Activated CD4-positive, CD25-positive, alpha-beta regulatory T cell treated with anti-CD3 and anti-CD28 coated beads, Interleukin-2, amount 50 U/mL, for 16 hours (primary cell): ENCODE measurements around the gene CABLES2.
"Not testable (repeated sequence)": the region's sequence is repeated elsewhere in the genome, so short reads cannot be mapped to it uniquely, and the experiment has no call there.

ENCODE experiments used
- DNase-seq: peaks from one replicate; pipeline ENCODE4 v3.0.0-alpha.2; 2020; ENCODE audit warnings: low read depth, low spot score

Gene CABLES2

GRCh38 chr20:62390317-62391164 is 16.5 kb downstream of the CABLES2 start:
- DNase-seq: no peak

- DNase-seq: no peak
Observed at GRCh38 chr20:62389601-62390087, 17.4 kb downstream of the CABLES2 start.

GRCh38 chr20:62388839-62389600 is 18.1 kb downstream of the CABLES2 start:
- DNase-seq: no peak

- DNase-seq: no peak
Observed at GRCh38 chr20:62387933-62388635, 19.0 kb downstream of the CABLES2 start.

- DNase-seq: no peak
Observed at GRCh38 chr20:62387219-62387913, 19.7 kb downstream of the CABLES2 start.

DNA sequence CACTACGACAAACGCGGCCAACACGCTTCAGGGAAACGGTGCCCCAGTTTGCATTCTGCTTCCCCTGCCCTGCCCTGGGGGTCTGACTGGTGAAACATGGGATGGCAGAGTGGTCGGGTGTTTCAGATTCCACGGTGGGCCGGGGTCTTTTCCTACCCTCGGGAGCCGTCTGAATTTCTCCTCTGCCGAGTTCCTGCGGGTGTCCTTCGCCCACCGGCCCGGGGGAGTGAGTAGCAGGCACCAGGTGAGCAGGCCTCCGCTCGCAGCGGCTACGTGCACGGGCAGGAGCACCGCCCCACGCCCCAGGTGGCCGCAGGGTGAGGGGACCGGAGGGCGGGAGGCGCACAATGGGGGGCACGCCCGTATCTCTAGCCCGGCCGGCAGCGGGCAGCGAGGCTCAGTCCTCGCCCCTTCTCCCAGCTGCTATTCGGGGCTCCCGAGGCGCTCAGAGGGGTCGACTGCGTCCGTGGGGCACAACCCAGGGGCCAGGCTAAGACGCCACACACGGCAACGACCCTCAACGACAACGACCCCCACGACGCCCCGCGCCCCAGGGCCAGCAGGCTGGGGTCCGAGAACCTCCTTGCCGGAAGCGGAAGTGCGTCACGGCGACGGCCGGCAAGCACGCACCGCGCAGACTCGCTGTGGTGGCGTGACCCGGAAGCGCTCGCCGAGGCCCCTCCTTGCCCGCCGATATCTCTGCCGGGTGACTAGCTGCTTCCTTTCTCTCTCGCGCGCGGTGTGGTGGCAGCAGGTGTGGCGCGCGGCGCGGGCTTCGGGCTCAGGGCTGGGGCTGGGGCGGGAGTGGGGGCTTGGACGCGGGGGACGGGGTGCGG is 20.5 kb downstream of the CABLES2 start, which contains the start of gene RPS21:
Gene RPS21, plus strand, starts transcription at position 721 of the 836 bp plus-strand sequence. CDS start 236 bp downstream, outside the sequence.
- peak; percentile 88 for DNase-seq

- peak; percentile 48 for DNase-seq
Observed at GRCh38 chr20:62382306-62383198, 24.5 kb downstream of the CABLES2 start.

- no peak for DNase-seq
Observed at GRCh38 chr20:62381842-62382241, 25.2 kb downstream of the CABLES2 start.

DNA sequence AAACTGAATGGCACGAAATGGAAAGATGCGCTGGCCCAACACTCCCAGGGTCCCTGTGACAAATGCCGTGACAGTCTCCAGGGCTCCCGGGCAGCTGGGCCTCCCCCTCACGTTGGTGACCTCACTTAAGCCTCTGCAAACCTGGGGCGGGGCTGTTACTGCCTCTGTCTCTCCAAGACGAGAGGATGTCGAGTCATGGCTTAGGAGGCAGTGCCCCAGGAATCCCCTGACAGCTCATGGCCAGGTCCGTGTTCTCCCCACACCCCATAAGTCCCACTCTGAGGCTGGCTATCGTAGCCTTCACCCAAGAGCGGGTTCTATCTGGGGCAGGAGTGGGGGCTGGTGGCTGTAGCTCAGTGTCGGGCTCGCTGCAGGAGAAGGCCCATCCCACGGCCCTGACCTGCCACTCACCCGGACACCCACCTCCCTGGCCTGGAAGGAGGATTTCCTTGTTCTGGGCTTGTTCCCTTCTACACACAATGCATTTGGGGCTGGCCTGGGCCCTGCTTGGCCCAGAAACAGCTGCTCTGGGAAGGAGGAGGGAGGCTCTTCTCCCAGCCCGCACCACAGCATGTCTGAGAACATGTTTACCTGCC is 25.8 kb downstream of the CABLES2 start:
- DNase-seq: no peak

- DNase-seq: no peak
Observed at GRCh38 chr20:62378215-62378614, 28.9 kb downstream of the CABLES2 start.

DNA sequence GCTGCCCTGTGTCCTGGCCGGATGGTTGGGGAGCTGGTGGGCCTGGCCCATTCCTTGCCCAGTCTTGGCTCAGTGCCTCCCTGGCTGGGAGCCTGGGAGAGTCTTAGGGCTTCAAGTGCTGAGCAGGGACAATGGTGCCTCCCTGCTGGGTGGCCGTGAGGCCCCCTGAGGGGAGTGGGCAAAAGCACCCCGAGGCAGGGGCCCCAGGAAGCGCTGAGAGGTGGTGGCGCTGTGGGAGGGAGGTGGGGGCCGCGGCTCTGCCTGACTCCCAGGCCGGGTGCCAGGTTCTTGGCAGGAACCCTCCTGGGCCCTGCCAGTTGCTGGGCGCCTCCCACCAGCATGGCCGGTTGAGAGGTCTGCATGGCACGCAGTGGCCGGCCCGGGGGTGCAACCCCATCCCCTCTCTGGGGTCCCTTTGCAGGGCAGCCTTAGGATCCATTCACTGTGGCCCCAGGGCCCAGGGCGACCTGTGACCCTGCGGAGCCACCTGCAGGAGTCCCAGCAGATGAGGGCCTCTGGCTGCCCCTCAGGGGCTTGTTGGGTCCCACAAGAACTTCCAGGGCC is 29.4 kb downstream of the CABLES2 start:
- DNase-seq: no peak

DNA sequence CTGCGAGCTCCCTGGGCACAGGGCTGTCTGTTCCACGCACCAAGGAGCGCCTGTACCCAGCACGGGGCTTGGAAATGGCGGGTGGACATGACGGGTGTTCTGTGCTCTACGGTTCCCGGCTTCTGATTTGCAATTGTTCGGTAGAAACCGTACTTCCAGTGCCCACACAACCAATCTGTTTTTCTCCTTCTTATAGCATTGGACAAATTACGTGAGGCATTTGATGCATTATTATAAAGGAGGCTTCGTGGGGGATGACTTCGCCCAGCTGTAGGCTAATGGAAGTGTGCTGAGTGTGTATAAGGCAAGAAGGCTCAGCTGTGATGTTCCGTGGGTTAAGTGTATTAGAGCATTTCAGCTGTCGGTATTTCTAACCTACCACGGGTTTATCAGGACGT is 30.0 kb downstream of the CABLES2 start:
- DNase-seq: no peak

GRCh38 chr20:62376112-62377063 is 30.7 kb downstream of the CABLES2 start:
- DNase-seq: no peak

DNA sequence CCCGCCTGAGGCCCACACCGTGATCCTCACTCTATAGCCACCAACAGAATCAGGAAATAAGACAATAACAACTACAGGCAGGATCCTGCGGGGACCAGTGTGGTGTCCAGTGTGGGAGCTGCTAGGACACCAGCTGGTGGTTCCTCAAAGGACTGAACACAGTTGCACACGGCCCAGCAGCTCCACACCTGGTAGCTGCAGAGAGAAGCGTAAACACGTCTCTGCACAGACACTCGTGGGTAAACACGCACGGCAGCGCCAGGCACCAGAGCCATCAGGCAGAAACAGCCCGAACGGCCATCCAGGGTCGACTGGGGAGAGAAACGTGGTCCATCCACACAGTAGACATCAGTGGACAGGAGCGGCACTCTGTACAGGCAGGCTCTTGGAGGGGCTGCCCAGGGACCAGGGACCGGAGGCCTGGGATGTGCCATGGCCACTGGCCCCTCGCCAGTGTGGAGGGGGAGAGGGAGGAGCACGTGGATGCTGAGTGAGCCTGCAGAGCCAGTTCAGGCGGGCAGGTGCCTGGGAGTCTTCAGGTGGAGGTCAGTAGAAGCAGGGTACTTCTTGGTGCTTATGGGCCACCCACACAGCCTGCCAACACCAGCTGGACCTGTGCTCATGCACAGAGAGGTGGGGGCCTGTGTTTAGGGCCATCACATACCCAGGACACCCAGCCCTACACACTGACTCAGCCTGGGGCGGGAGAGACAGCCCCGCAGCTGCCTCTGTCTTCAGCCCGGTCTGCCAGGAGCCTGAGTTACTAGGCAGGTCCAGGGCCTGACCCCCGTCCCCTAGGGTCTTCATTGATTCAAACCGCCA is 32.5 kb downstream of the CABLES2 start:
- no peak for DNase-seq

DNA sequence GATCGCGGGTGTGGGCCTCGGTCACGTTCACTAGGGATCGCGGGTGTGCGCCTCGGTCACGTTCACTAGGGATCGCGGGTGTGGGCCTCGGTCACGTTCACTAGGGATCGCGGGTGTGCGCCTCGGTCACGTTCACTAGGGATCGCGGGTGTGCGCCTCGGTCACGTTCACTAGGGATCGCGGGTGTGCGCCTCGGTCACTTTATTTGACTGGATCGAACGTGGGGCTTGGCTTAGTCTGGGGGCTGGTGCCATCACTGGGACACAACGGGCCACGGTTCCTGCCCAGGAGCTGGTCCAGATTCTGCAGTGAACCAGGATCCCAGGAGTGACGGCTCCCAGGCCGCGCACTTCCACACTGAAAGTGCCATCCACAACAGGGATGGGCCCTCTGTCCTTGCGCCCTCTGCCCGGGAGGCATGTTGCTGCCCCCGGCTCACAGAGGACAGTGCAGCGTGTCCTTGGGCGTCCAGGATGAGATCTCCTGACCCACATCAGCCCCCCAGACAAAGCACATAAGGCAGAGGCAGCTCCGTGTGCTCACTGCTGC is 33.4 kb downstream of the CABLES2 start:
- not testable (repeated sequence) for DNase-seq
